ENCODE measurements around the gene RAB11FIP4. TPM values are rescaled to one million over a fixed set of nuclear protein-coding genes. Genes with fewer than 3 reads are reported as not detected.

The RAB11FIP4 gene
- total RNA-seq, 1 experiment from 2014 or later: 54.9 TPM

- ATAC-seq (no peak), DNase-seq (ENCODE audit: low spot score) (no peak)
- Mint-ChIP-seq H3K9me3 (peaks cover 4% of the 10 kb centered on the region), H3K4me3 (no peak overlapping the region), H3K27ac (no peak overlapping the region), H3K4me1 (peaks cover 22% of the 10 kb centered on the region), H3K27me3 (ENCODE audit: low read depth) (no peaks in the 10 kb centered on the region; the same call in 1 of the 2 replicates), H3K36me3 (no peaks in the 10 kb centered on the region)
- no peak for TF ChIP-seq USF2 (CRISPR knock-in tag; IDR thresholded peaks at IDR 0.05)
- no peak for TF ChIP-seq MAX (CRISPR knock-in tag; IDR thresholded peaks at IDR 0.05)
- POLR2A ChIA-PET: interaction anchor here (0.5 kb wide), 1 partner anchor 73 kb away, joined by 4 read pairs; no protein-coding TSS in a partner anchor
- CTCF ChIA-PET: interaction anchor here (1.3 kb wide), 1 partner anchor 90 kb away, joined by 5 read pairs; no protein-coding TSS in a partner anchor
Measured at GRCh38 chr17:31427684-31428083, 36.2 kb downstream of the RAB11FIP4 start.

GRCh38 chr17:31428111-31428510 is 36.6 kb downstream of the RAB11FIP4 start:
- CTCF ChIA-PET: interaction anchor here (1.3 to 1.6 kb wide), 3 partner anchors 9 to 89 kb away, joined by 3 to 5 read pairs (median 5); no protein-coding TSS in a partner anchor

GRCh38 chr17:31428512-31428911 is 37.0 kb downstream of the RAB11FIP4 start:
- H3K4me3 Mint-ChIP-seq: no peak overlapping the region
- no peak for ATAC-seq
- ChIA-PET POLR2A (interaction anchor here (0.5 kb wide), 1 partner anchor 72 kb away, joined by 4 read pairs; no protein-coding TSS in a partner anchor), CTCF (interaction anchor here (1.3 to 1.6 kb wide), 3 partner anchors 8 to 89 kb away, joined by 3 to 5 read pairs (median 5); no protein-coding TSS in a partner anchor)
- H3K4me1 Mint-ChIP-seq: peaks cover 19% of the 10 kb centered on the region
- H3K9me3 Mint-ChIP-seq: peaks cover 4% of the 10 kb centered on the region
- H3K27me3 Mint-ChIP-seq (ENCODE audit: low read depth): no peaks in the 10 kb centered on the region; the same call in 1 of the 2 replicates
- peak; percentile 2 for DNase-seq (ENCODE audit: low spot score)
- no peaks in the 10 kb centered on the region for H3K36me3 Mint-ChIP-seq
- no peak for TF ChIP-seq TEAD4 (CRISPR knock-in tag; IDR thresholded peaks at IDR 0.05)
- no peak for TF ChIP-seq ZBTB43 (CRISPR knock-in tag; IDR thresholded peaks at IDR 0.05)
- no peak for TF ChIP-seq GTF2I (CRISPR knock-in tag; conservative IDR thresholded peaks at IDR 0.05)
- no peak for TF ChIP-seq ELF4 (CRISPR knock-in tag; IDR thresholded peaks at IDR 0.05; ENCODE audit: low read depth)
- no peak for TF ChIP-seq SMAD4 (CRISPR knock-in tag; IDR thresholded peaks at IDR 0.05)
- no peak for TF ChIP-seq HMGA2 (CRISPR knock-in tag; IDR thresholded peaks at IDR 0.05)
- no peak for TF ChIP-seq ERG (CRISPR knock-in tag; IDR thresholded peaks at IDR 0.05)
- TF ChIP-seq FOXK1 (CRISPR knock-in tag; IDR thresholded peaks at IDR 0.05): no peak
- no peak for TF ChIP-seq NR3C1 (CRISPR knock-in tag; conservative IDR thresholded peaks at IDR 0.05; ENCODE audit: low read depth)
- TF ChIP-seq USF2 (CRISPR knock-in tag; IDR thresholded peaks at IDR 0.05): no peak
- H3K27ac Mint-ChIP-seq: no peak overlapping the region

More at GRCh38 chr17:31428111-31428510, 36.6 kb downstream of the RAB11FIP4 start:
- Mint-ChIP-seq H3K36me3 (no peaks in the 10 kb centered on the region), H3K27me3 (ENCODE audit: low read depth) (no peaks in the 10 kb centered on the region; the same call in 1 of the 2 replicates), H3K9me3 (peaks cover 4% of the 10 kb centered on the region), H3K27ac (no peak overlapping the region), H3K4me1 (peaks cover 22% of the 10 kb centered on the region), H3K4me3 (no peak overlapping the region)
- ATAC-seq: no peak
- POLR2A ChIA-PET: interaction anchor here (0.5 kb wide), 1 partner anchor 72 kb away, joined by 4 read pairs; no protein-coding TSS in a partner anchor
- DNase-seq (ENCODE audit: low spot score): peak; percentile 4
- TF ChIP-seq ZNF416 (CRISPR knock-in tag; IDR thresholded peaks at IDR 0.05) (no peak), ZNF121 (CRISPR knock-in tag; IDR thresholded peaks at IDR 0.05) (no peak), TEAD1 (CRISPR knock-in tag; IDR thresholded peaks at IDR 0.05) (no peak), ZNF138 (CRISPR knock-in tag; conservative IDR thresholded peaks at IDR 0.05) (no peak), HMGXB4 (CRISPR knock-in tag; IDR thresholded peaks at IDR 0.05) (no peak), ELF4 (CRISPR knock-in tag; IDR thresholded peaks at IDR 0.05; ENCODE audit: low read depth) (no peak), MXD4 (CRISPR knock-in tag; IDR thresholded peaks at IDR 0.05; ENCODE audit: borderline replicate concordance) (no peak), ZNF263 (CRISPR knock-in tag; IDR thresholded peaks at IDR 0.05; ENCODE audit: low read depth) (no peak), ZBTB43 (CRISPR knock-in tag; IDR thresholded peaks at IDR 0.05) (no peak), EMX1 (CRISPR knock-in tag; IDR thresholded peaks at IDR 0.05) (no peak), CREM (CRISPR knock-in tag; IDR thresholded peaks at IDR 0.05) (no peak), ZBTB21 (CRISPR knock-in tag; IDR thresholded peaks at IDR 0.05; ENCODE audit: borderline replicate concordance) (no peak), MAX (CRISPR knock-in tag; IDR thresholded peaks at IDR 0.05) (no peak)

Measured in WTC11 (cell line).